ENCODE data around the gene THTPA.

The THTPA gene

DNA sequence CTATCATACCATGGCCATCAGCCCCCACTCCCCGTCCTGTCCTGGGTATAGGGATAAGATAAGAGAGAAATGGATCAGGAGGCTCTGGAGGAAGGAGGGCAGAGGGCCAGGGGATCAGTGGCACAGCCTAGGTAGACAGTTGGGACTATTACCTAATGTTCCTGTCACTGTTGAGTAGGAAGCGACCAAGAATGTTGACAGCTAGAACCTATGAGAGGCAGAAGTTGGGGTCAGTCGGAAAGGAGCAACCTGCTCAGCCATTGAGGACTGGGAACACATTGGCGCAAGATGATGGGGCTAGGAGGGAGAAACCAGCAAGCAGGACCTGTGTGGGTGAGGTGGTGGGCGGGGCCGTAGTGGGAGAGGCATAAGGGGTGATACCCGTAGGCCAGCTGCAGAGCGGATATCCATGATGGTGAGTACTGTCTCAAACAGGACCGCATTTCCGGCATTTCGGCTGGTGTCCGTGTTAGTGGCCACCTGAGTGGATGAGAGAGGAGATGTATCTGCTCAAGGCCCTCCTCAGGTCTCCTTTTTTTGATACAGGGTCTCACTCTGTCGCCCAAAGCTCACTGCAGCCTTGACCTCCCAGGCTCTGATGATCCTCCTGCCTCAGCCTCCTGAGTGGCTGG lies 8.2 kb downstream of the THTPA start:
- WGBS: 92% methylated on average over 13 of the region's 13 CpGs
- no peak overlapping the region for H3K27ac ChIP-seq (ENCODE audit: low read depth, low read length)
- peaks cover 19% of the 10 kb centered on the region for H3K4me1 ChIP-seq (ENCODE audit: insufficient read depth, low read length)
- no peaks in the 10 kb centered on the region for H3K27me3 ChIP-seq (ENCODE audit: insufficient read depth, low read length)
- H3K4me3 ChIP-seq (ENCODE audit: low read length): no peak overlapping the region
- peaks cover 64% of the 10 kb centered on the region for H3K36me3 ChIP-seq (ENCODE audit: insufficient read depth, low read length)
- H3K9ac ChIP-seq (ENCODE audit: low read depth, low read length): no peak overlapping the region
- no peaks in the 10 kb centered on the region for H3K9me3 ChIP-seq (ENCODE audit: insufficient read depth, low read depth, low read length)

DNA sequence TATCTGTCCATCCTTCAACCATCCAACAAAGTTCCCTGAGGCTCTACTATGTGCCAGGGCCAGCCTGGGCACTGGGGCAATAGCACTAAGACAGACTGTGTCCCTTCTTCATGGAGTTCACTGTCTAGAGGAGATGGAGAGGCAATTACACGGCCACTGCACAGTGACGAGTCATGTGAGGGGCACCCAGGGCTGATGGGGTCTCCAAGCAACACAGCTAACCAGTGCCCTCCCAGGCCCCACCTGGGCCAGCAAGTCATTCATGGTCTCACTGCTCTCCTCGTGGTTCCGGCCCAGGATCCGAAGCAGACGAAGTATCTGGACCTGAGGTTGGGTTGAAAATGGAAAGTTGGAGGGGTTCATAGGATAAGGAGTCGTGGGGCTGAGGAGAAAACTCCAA lies 8.8 kb downstream of the THTPA start:
- Histone ChIP-seq H3K4me1 (ENCODE audit: insufficient read depth, low read length) (peaks cover 23% of the 10 kb centered on the region), H3K4me3 (ENCODE audit: low read length) (no peak overlapping the region)
- WGBS: 94% methylated on average over 6 of the region's 7 CpGs

GRCh38 chr14:23565626-23566025 lies 9.6 kb downstream of the THTPA start:
- peaks cover 23% of the 10 kb centered on the region for H3K4me1 ChIP-seq (ENCODE audit: insufficient read depth, low read length)
- no peak overlapping the region for H3K9ac ChIP-seq (ENCODE audit: low read depth, low read length)
- H3K4me3 ChIP-seq (ENCODE audit: low read length): no peak overlapping the region
- 92% methylated on average over 11 of the region's 11 CpGs for WGBS
- H3K27ac ChIP-seq (ENCODE audit: low read depth, low read length): no peak overlapping the region
- peaks cover 52% of the 10 kb centered on the region for H3K36me3 ChIP-seq (ENCODE audit: insufficient read depth, low read length)
- H3K27me3 ChIP-seq (ENCODE audit: insufficient read depth, low read length): no peaks in the 10 kb centered on the region
- H3K9me3 ChIP-seq (ENCODE audit: insufficient read depth, low read depth, low read length): no peaks in the 10 kb centered on the region

More for the DNA sequence above, 8.8 kb downstream of the THTPA start:
- Histone ChIP-seq H3K9ac (ENCODE audit: low read depth, low read length) (no peak overlapping the region), H3K27me3 (ENCODE audit: insufficient read depth, low read length) (no peaks in the 10 kb centered on the region), H3K9me3 (ENCODE audit: insufficient read depth, low read depth, low read length) (no peaks in the 10 kb centered on the region), H3K36me3 (ENCODE audit: insufficient read depth, low read length) (peaks cover 59% of the 10 kb centered on the region), H3K27ac (ENCODE audit: low read depth, low read length) (no peak overlapping the region)

DNA sequence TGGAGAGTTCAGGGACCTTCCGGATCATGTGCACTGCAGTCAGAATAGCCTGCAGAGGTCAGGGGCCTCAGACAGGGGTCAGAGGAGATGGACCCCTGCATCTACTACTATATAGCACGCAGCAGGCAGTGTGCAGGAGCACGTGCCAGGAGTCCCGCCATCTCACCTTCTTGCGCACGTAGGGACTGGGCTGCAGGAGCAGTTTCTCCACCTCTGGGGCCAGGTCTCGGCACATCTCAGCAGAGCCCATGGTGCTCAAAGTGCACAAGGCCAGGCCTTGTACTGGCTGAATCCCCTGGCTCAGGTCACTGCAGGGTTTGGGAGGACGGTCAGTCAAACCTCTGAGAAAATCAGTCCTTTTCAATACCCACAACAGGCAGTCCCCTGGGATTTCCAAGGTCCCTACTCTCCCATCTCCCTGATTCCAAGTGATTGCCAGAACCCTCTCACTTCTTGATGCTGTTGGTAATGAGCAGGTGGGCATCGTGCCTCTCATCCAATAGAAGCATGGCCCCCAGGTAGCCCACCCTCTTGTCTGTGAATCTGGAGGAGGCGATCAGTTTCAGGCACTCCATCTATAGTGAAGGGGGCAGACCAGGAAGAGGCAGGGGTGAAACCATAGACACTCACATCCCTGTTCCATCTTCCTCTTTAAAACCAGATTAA lies 10.2 kb downstream of the THTPA start:
- Histone ChIP-seq H3K9ac (ENCODE audit: low read depth, low read length) (peak overlapping the region; percentile 72; the same call in 1 of the 2 replicates), H3K27ac (ENCODE audit: low read depth, low read length) (no peak overlapping the region)
- WGBS: 95% methylated on average over 10 of the region's 10 CpGs

DNA sequence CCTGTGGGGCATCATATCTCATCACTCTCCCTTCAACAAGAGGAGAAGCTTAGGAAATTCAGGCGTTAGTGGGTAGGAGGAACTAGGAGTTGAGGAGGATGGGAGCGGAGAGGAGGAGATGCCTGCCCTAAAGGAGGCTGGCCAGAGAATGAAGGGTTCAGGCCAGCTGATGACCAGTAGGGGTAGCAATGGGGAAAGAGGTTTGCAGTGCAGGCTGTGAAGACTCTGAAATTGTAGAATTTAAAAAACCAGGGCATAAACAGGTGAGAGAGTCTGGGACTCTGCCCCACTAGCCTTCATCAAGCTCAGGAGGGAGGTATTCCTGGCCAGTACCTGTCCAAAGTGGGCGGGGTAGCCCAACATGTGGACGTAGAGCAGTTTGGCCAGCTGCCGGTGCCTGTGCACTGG lies 10.7 kb downstream of the THTPA start:
- peak overlapping the region; percentile 72 for H3K9ac ChIP-seq (ENCODE audit: low read depth, low read length)
- peak overlapping the region; percentile 37; the same call in 1 of the 2 replicates for H3K27ac ChIP-seq (ENCODE audit: low read depth, low read length)
- peak overlapping the region; percentile 84 for H3K4me3 ChIP-seq (ENCODE audit: low read length)
- peaks cover 40% of the 10 kb centered on the region for H3K36me3 ChIP-seq (ENCODE audit: insufficient read depth, low read length)
- H3K9me3 ChIP-seq (ENCODE audit: insufficient read depth, low read depth, low read length): no peaks in the 10 kb centered on the region
- H3K27me3 ChIP-seq (ENCODE audit: insufficient read depth, low read length): no peaks in the 10 kb centered on the region
- H3K4me1 ChIP-seq (ENCODE audit: insufficient read depth, low read length): peaks cover 23% of the 10 kb centered on the region
- 34% methylated on average over 5 of the region's 5 CpGs for WGBS

More for the DNA sequence above, 10.2 kb downstream of the THTPA start:
- Histone ChIP-seq H3K27me3 (ENCODE audit: insufficient read depth, low read length) (no peaks in the 10 kb centered on the region), H3K4me3 (ENCODE audit: low read length) (peak overlapping the region; percentile 84), H3K9me3 (ENCODE audit: insufficient read depth, low read depth, low read length) (no peaks in the 10 kb centered on the region), H3K4me1 (ENCODE audit: insufficient read depth, low read length) (peaks cover 23% of the 10 kb centered on the region), H3K36me3 (ENCODE audit: insufficient read depth, low read length) (peaks cover 45% of the 10 kb centered on the region)

GRCh38 chr14:23567186-23568020 lies 11.3 kb downstream of the THTPA start, which contains the start of gene AP1G2:
AP1G2 (minus strand) TSS chr14:23567791; CDS start chr14:23567314, 477 bp downstream.
- peaks cover 34% of the 10 kb centered on the region for H3K36me3 ChIP-seq (ENCODE audit: insufficient read depth, low read length)
- no peaks in the 10 kb centered on the region for H3K9me3 ChIP-seq (ENCODE audit: insufficient read depth, low read depth, low read length)
- H3K9ac ChIP-seq (ENCODE audit: low read depth, low read length): peak within 1 kb of the TSS; percentile 72
- H3K4me3 ChIP-seq (ENCODE audit: low read length): peak within 1 kb of the TSS; percentile 84
- H3K27me3 ChIP-seq (ENCODE audit: insufficient read depth, low read length): no peaks in the 10 kb centered on the region
- H3K4me1 ChIP-seq (ENCODE audit: insufficient read depth, low read length): peaks cover 23% of the 10 kb centered on the region
- peak within 1 kb of the TSS; percentile 53; the same call in 1 of the 2 replicates for H3K27ac ChIP-seq (ENCODE audit: low read depth, low read length)
- WGBS: under 1% methylated on average over 52 of the region's 53 CpGs

DNA sequence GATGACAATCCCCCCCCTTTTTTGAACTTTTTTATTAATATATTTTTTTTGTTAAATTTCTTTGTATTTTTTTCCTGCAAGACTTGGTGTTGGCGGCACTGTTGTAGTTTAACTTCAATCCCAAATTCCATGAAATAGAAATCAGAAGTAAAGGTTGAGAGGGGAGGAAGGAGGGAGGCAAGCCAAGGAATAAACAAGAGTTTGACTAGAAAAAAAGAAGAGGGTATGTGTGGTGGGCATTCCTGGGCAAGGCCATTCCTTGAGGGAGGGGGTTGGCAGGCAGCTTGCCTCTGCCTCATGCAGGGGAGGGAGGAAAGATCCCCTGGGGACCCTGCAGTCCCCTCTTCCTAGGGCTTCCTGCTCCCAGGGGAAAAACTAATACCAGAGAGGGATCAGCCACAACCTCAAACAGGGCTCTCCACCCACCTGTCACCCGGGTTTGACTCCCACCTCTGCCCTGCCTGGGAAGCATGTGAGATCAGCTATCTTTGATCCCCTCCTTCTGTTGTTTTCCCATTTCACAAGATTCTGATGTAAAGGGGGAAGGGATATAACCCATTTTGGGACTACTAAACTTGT lies 12.0 kb downstream of the THTPA start:
- WGBS: 71% methylated on average over 1 of the region's 2 CpGs
- H3K27ac ChIP-seq (ENCODE audit: low read depth, low read length): no peak overlapping the region
- H3K9ac ChIP-seq (ENCODE audit: low read depth, low read length): no peak overlapping the region

GRCh38 chr14:23568600-23569331 lies 12.7 kb downstream of the THTPA start:
- Histone ChIP-seq H3K9ac (ENCODE audit: low read depth, low read length) (no peak overlapping the region), H3K9me3 (ENCODE audit: insufficient read depth, low read depth, low read length) (no peaks in the 10 kb centered on the region), H3K4me1 (ENCODE audit: insufficient read depth, low read length) (peaks cover 29% of the 10 kb centered on the region), H3K27me3 (ENCODE audit: insufficient read depth, low read length) (no peaks in the 10 kb centered on the region), H3K36me3 (ENCODE audit: insufficient read depth, low read length) (peaks cover 23% of the 10 kb centered on the region), H3K4me3 (ENCODE audit: low read length) (no peak overlapping the region), H3K27ac (ENCODE audit: low read depth, low read length) (no peak overlapping the region)
- 35% methylated on average over 3 of the region's 6 CpGs for WGBS

More for the DNA sequence above, 12.0 kb downstream of the THTPA start:
- H3K4me3 ChIP-seq (ENCODE audit: low read length): peak overlapping the region; percentile 84
- H3K27me3 ChIP-seq (ENCODE audit: insufficient read depth, low read length): no peaks in the 10 kb centered on the region
- H3K9me3 ChIP-seq (ENCODE audit: insufficient read depth, low read depth, low read length): no peaks in the 10 kb centered on the region
- peaks cover 28% of the 10 kb centered on the region for H3K4me1 ChIP-seq (ENCODE audit: insufficient read depth, low read length)
- H3K36me3 ChIP-seq (ENCODE audit: insufficient read depth, low read length): peaks cover 28% of the 10 kb centered on the region

DNA sequence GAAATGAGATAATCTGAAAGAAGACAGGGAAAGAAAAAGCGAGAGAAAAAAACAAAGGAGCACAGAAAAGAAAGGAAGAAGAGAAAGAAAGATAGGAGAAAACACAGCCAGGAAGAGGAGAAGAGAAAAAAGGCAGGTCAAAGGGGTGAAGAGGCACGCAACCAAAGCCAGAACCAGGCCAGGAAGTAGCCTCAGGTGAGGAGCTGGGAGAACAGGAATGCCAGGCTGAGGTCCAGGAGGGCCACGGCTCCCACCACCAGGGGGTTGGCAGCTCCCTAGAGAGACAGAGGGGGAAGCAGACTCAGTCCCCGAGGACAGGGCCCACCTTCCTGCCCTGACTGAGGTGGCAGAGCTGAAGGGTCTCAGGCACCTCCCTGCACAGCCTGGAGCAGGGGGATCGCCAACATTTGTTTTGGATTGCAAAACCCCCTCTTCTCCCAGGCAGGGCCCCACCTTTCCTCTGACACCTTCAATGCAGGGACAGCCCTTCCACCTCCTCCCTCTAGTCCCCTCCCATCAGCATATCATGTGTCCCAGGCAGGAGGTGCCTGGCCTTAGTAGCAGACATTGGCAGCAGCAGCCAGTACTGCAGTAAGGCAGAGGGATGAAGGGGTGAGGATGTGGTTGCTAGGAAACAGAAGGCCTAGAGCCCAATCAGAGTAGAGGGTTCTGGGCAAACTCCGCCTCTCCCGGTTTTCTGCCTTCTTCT lies 13.5 kb downstream of the THTPA start:
- Histone ChIP-seq H3K4me1 (ENCODE audit: insufficient read depth, low read length) (peaks cover 29% of the 10 kb centered on the region), H3K4me3 (ENCODE audit: low read length) (no peak overlapping the region), H3K9ac (ENCODE audit: low read depth, low read length) (no peak overlapping the region), H3K9me3 (ENCODE audit: insufficient read depth, low read depth, low read length) (no peaks in the 10 kb centered on the region), H3K27ac (ENCODE audit: low read depth, low read length) (peak overlapping the region; percentile 35; the same call in 1 of the 2 replicates), H3K36me3 (ENCODE audit: insufficient read depth, low read length) (peaks cover 15% of the 10 kb centered on the region), H3K27me3 (ENCODE audit: insufficient read depth, low read length) (no peaks in the 10 kb centered on the region)
- WGBS: 68% methylated on average over 6 of the region's 7 CpGs

Measured in HUES64 (cell line).